NCI-H2227 (cell line): ENCODE data around the gene LAMA5.
"Not testable (repeated sequence)": the region's sequence is repeated elsewhere in the genome, so short reads cannot be mapped to it uniquely, and the experiment has no call there.

Experiments
- DNase-seq: peaks from one replicate; lab custom pipeline; 2025; ENCODE audit not compliant: unreplicated experiment; lab: John Stamatoyannopoulos, UW

The LAMA5 gene

DNA sequence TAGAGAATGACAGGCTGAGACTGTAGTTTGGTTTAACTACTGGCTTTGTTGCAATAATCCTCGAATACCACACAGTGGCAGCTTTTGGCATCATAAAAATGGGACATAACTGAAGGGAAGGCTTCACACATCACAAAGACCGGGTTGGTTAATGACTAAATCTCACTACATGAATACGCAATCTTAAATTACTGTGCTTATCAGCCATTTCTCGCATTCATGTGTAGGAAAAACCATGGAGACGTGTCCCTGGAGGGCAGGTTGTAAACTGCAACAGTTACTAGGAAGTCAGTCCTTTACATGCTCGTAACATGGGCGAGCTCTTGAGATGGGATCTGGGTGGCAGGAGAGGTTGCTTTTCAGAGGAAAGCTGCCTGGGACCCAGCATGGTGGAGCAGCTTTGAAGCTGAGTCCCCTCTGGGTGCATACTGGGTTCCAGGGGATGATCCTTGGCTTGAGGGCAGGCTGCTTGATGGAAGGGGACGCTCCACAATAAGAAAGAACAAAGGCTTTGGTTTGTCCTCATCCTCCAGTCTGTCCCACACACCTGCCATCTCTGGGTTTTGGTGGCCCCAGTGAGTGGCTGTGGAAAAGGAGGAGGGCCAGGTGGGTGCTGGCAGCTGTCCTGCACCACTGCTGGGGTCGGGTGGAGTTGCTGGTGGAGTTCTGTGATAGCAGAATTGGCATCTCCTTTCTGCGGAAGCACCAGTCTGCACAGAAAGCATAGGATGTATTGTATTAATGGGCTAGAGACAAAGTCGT, 21.9 kb upstream of the LAMA5 start:
- no peak for DNase-seq

DNA sequence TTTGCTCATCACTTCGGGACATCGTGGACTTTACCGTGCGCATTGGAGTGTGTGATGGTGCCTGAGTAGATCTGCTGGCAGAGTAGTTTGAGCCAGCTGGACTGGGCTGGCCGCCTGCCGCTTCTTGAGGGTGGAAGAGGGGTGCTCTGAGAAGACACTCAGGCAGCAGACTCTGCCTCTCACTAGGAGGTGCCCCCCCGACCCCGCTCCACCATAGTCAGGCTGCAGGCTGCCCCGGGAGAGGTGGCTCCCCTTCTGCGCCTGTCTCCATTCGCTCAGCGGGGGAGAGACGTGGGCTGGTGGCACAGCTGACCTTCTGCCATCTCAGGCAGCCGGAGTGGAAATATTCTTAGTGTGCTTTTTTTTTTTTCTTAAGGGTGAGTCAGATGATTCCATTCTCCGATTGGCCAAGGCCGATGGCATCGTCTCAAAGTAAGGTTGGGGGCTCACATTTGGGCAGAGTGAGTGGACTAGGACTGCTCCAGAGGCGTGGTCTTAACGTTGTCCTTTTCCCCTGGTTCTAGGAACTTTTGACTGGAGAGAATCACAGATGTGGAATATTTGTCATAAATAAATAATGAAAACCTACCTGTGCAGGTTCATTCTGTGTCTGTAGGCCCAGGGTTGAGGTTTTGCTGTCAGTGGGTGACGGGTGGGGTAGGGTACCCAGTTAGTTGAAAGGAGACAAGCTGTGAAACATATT, 21.0 kb upstream of the LAMA5 start:
- no peak for DNase-seq

DNA sequence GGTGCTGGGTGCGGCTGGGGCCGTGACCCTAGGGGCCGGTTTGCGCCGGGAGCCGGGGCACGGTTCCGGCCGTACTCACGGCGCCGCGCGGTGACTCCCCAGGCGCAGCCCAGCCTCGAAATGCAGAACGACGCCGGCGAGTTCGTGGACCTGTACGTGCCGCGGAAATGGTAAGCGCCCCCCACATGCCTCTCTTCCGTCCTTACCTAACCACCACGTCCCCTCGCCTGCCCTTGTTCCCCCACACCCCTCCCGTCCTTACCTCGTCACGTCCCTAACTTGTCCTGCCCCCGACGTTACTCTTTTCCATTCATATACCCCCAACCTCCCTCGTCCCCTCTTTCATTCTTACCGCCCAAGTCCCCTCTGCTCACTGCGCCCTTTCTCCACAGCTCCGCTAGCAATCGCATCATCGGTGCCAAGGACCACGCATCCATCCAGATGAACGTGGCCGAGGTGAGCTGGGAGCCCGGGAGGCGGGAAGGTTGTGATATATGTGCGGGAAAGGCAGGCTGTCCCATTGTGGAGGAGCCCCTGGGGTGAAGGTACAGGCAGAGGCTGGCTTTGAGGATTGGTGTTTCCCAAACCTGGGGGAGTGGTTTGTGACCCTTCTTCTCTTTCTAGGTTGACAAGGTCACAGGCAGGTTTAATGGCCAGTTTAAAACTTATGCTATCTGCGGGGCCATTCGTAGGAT, 20.3 kb upstream of the LAMA5 start:
- no peak for DNase-seq

DNA sequence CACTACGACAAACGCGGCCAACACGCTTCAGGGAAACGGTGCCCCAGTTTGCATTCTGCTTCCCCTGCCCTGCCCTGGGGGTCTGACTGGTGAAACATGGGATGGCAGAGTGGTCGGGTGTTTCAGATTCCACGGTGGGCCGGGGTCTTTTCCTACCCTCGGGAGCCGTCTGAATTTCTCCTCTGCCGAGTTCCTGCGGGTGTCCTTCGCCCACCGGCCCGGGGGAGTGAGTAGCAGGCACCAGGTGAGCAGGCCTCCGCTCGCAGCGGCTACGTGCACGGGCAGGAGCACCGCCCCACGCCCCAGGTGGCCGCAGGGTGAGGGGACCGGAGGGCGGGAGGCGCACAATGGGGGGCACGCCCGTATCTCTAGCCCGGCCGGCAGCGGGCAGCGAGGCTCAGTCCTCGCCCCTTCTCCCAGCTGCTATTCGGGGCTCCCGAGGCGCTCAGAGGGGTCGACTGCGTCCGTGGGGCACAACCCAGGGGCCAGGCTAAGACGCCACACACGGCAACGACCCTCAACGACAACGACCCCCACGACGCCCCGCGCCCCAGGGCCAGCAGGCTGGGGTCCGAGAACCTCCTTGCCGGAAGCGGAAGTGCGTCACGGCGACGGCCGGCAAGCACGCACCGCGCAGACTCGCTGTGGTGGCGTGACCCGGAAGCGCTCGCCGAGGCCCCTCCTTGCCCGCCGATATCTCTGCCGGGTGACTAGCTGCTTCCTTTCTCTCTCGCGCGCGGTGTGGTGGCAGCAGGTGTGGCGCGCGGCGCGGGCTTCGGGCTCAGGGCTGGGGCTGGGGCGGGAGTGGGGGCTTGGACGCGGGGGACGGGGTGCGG, 19.5 kb upstream of the LAMA5 start, which contains the start of gene RPS21:
Gene RPS21 (plus strand): TSS at position 721 of the 836 bp plus-strand sequence. CDS start 236 bp downstream, outside the sequence.
- DNase-seq: peak; percentile 95

DNA sequence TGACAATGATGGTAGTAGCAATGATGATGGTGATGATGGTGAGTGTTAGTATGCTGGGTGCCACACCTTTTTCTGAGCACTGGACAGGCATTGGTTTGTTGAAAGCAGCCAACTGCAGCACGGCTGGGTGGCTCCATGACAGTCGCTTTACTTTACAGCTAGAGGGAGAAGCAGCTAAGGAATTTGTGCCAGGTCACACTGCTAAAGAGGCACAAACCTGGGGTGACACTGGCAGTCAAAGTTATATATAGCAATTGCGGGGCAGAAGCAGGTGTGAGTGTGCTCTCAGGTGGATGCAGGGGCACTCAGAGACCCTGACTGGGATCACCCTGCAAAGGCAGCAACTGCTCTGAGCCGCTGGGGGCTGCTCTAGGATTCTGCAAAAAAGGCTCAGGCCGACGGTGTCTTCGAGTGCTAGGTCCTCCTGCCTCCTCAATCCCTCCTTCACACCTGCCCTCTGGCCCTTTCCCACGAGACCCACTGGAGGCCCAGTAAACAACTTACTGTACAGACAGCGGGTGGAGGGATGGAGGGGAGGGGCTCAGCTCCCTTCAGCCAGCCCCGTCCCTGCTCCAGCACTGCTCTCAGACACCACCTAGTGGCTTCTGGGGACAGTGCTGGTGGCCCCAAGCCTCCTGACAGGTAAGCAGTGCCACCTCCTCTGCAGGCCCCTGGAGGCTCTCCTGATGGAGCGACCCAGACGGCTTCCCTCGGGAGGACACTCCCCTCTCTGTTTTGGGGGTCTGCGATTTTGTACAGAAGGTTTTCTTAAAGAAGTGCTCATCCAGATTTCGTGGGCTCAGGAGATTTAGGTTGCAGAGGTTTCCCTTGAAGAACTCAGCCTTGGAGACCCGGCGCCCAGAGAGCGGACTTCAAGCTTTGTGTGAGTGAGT, 15.4 kb upstream of the LAMA5 start:
- DNase-seq: peak; percentile 88

DNA sequence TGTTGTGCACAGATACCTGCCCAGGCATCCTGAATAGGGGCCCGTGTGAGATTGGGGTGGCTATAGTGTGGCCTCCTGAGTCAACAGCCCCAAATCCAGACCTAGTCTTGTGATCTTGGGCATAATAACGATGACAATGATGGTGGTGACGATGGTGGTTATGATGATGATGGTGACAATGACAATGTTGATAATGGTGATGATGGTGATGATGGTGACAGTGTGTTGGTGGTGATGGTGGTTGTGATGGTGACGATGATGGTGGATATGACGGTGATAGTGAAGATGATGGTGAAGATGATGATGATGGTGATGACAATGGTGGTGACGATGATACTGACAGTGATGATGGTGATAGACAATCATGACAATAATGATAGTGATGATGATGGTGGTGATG, 14.7 kb upstream of the LAMA5 start:
- no peak for DNase-seq

DNA sequence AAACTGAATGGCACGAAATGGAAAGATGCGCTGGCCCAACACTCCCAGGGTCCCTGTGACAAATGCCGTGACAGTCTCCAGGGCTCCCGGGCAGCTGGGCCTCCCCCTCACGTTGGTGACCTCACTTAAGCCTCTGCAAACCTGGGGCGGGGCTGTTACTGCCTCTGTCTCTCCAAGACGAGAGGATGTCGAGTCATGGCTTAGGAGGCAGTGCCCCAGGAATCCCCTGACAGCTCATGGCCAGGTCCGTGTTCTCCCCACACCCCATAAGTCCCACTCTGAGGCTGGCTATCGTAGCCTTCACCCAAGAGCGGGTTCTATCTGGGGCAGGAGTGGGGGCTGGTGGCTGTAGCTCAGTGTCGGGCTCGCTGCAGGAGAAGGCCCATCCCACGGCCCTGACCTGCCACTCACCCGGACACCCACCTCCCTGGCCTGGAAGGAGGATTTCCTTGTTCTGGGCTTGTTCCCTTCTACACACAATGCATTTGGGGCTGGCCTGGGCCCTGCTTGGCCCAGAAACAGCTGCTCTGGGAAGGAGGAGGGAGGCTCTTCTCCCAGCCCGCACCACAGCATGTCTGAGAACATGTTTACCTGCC, 14.2 kb upstream of the LAMA5 start:
- no peak for DNase-seq

DNA sequence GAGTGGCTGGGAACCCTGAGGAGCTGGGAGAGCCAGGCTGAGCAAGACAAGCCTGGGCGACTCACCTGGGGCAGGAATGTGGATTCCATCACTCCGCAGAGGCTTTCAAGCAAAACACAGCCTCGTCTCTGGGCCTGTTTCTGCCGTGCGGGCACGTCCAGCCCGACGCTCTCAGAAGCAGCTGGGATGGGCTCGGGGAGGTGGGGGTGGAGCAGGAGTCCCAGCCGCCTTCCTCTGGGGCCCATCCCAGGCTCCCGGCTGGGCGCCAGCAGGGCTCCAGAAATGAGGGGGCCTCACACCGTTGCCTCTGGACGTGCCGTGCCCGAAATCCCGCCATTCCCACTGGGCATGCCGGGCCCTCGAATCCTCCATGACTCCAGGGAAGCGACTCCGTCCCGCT, 11.1 kb upstream of the LAMA5 start:
- no peak for DNase-seq

DNA sequence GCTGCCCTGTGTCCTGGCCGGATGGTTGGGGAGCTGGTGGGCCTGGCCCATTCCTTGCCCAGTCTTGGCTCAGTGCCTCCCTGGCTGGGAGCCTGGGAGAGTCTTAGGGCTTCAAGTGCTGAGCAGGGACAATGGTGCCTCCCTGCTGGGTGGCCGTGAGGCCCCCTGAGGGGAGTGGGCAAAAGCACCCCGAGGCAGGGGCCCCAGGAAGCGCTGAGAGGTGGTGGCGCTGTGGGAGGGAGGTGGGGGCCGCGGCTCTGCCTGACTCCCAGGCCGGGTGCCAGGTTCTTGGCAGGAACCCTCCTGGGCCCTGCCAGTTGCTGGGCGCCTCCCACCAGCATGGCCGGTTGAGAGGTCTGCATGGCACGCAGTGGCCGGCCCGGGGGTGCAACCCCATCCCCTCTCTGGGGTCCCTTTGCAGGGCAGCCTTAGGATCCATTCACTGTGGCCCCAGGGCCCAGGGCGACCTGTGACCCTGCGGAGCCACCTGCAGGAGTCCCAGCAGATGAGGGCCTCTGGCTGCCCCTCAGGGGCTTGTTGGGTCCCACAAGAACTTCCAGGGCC, 10.6 kb upstream of the LAMA5 start:
- DNase-seq: no peak

DNA sequence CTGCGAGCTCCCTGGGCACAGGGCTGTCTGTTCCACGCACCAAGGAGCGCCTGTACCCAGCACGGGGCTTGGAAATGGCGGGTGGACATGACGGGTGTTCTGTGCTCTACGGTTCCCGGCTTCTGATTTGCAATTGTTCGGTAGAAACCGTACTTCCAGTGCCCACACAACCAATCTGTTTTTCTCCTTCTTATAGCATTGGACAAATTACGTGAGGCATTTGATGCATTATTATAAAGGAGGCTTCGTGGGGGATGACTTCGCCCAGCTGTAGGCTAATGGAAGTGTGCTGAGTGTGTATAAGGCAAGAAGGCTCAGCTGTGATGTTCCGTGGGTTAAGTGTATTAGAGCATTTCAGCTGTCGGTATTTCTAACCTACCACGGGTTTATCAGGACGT, 10.0 kb upstream of the LAMA5 start:
- no peak for DNase-seq

DNA sequence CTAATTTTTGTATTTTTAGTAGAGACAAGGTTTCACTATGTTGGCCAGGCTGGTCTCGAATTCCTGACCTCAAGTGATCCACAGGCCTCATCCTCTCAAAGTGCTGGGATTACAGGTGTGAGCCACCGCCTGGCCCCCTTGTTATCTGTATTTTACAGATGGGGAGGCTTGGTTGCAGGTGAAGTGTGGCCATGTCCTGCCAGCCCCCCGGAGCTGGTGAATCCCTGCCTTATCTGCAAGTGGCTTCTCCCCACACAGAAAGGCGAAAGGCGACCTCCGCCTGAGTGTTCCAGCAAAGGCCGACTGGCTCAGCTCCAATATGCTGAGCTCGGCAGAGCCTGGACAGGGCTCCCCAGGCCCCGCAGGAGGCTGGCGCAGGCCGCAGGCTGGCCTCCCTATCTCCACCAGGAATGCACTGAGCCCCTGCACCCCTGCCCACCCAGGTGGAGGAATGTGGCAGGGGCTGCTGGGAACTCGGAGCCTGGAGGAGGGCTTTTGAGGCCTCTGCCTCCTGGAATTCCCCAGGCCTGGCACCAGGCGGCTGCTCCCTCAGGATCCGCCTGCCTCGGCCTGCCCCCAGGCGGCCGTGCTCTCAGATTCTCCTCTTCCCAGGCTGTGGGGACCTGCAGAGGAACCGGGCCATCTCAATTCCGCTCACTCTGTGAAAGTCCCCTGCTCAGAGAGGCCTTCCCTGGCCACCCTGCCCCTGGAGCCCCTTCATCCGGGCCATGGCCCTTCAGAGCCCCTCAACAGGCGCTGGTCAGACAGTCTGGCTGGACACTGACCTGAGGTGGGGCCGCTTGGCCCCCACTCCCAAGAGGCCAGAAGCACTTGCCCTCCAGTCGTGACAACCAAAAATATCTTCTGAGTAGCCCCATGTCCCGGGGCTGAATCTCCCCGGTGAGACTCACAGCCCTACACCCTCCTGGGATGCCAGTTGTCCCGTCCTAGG, 9.3 kb upstream of the LAMA5 start:
- no peak for DNase-seq

DNA sequence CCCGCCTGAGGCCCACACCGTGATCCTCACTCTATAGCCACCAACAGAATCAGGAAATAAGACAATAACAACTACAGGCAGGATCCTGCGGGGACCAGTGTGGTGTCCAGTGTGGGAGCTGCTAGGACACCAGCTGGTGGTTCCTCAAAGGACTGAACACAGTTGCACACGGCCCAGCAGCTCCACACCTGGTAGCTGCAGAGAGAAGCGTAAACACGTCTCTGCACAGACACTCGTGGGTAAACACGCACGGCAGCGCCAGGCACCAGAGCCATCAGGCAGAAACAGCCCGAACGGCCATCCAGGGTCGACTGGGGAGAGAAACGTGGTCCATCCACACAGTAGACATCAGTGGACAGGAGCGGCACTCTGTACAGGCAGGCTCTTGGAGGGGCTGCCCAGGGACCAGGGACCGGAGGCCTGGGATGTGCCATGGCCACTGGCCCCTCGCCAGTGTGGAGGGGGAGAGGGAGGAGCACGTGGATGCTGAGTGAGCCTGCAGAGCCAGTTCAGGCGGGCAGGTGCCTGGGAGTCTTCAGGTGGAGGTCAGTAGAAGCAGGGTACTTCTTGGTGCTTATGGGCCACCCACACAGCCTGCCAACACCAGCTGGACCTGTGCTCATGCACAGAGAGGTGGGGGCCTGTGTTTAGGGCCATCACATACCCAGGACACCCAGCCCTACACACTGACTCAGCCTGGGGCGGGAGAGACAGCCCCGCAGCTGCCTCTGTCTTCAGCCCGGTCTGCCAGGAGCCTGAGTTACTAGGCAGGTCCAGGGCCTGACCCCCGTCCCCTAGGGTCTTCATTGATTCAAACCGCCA, 7.4 kb upstream of the LAMA5 start:
- DNase-seq: no peak

DNA sequence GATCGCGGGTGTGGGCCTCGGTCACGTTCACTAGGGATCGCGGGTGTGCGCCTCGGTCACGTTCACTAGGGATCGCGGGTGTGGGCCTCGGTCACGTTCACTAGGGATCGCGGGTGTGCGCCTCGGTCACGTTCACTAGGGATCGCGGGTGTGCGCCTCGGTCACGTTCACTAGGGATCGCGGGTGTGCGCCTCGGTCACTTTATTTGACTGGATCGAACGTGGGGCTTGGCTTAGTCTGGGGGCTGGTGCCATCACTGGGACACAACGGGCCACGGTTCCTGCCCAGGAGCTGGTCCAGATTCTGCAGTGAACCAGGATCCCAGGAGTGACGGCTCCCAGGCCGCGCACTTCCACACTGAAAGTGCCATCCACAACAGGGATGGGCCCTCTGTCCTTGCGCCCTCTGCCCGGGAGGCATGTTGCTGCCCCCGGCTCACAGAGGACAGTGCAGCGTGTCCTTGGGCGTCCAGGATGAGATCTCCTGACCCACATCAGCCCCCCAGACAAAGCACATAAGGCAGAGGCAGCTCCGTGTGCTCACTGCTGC, 6.6 kb upstream of the LAMA5 start:
- DNase-seq: not testable (repeated sequence)

DNA sequence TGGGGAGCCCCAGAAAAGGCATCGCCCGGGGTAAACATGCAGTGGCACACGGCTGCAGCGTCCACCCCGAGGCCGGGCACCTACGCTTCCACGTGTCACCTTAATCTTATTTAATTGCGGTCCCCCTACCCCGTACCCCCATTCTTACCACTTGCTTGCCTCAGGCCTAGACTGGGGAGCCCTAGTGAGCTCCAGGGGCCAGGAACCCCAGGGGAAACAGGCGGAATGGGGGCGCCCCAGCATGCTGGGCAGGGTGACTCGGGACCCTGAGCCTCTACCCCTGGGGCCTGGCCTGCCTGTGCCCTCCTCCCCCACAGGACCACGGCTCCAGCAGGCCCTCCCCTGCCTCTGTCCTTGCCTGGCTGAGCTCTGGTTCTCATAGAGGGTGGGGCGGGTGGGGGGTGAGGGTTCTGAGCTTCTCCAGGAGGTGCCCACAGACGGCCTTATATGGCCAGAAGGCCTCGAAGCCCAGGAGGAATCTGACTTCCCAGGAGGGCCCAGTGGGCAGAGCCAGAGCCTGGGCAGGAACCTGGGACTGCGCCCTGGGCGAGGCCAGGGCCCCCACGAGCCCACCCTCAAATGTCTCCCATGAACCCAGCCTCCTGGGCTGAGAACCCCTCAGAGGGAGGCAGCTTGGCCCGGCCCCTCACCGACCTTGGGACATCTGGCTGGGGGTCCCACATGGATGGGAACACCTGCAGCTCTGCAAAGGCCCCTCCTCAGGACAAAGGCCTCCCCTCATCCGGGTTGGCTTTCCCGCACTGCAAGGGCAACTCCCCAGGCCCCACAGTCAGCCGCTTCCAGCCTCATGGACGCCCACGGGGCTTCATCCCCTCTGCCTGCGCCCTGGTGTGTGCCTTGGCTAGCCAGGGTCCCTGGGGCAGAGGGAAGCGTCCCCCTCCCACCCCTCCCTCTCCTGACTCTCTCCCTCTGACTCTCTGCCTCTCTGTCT, 5.2 kb upstream of the LAMA5 start:
- DNase-seq: no peak

DNA sequence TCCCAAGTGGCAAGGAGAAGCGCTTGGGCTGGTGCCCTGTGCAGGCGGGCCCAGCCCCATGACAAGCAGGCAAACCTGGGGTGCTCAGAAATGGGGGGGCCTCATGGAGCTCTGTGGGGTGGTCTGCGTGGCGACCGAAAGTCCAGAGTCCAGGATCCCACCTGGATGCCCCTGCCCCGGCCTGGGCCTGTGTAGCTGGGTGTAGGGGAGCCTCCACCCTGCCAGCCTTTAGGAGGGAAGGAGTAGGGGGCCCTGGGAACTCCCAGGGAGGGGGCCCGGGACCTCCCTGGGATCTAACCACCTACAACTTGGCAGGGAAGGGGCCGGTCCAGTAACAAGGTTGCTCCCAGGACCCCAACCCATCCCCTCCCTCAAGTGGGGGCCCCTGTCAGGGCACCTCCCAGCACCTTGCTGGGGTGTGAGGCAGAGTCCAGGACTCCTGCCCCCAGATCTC, 4.5 kb upstream of the LAMA5 start:
- no peak for DNase-seq
